Mesenchymal stem cell (in vitro differentiated cells and primary cell): ENCODE measurements around the gene MINDY4B.

Experiments used
- DNase-seq: peaks from one replicate; pipeline ENCODE4 v3.0.0-alpha.2; 2013
- H2AFZ ChIP-seq: one replicate; pipeline ENCODE4 v1.6.1; 2013; ENCODE audit warnings: low read depth, mild to moderate bottlenecking, control low read depth, inconsistent platforms, low read length, moderate library complexity
- H2AK5ac ChIP-seq: 2 replicates; pipeline ENCODE4 v1.6.1; 2013; ENCODE audit warnings: low read length, moderate library complexity, mild to moderate bottlenecking, inconsistent platforms; ENCODE audit not compliant: severe bottlenecking
- H2BK120ac ChIP-seq: one replicate; pipeline ENCODE4 v1.6.1; 2013; ENCODE audit warnings: low read depth, mild to moderate bottlenecking, inconsistent platforms, low read length, moderate library complexity
- H2BK12ac ChIP-seq, 2 experiments: one replicate each; pipeline ENCODE4 v1.6.1; 2013; ENCODE audit warnings: inconsistent platforms in 2 of 2, low read length in 2 of 2, mild to moderate bottlenecking in 2 of 2, moderate library complexity in 2 of 2, control low read depth in 1 of 2
- H2BK15ac ChIP-seq: one replicate; pipeline ENCODE4 v1.6.1; 2013; ENCODE audit warnings: mild to moderate bottlenecking, low read depth, inconsistent platforms; ENCODE audit not compliant: poor library complexity, severe bottlenecking
- H2BK5ac ChIP-seq: 2 replicates; pipeline ENCODE4 v1.6.1; 2013; ENCODE audit warnings: low read depth, mild to moderate bottlenecking, low read length, control low read depth, inconsistent platforms; ENCODE audit not compliant: poor library complexity, severe bottlenecking
- H3K14ac ChIP-seq, 2 experiments: one replicate each; pipeline ENCODE4 v1.6.1; 2013; ENCODE audit warnings: inconsistent platforms in 2 of 2, low read length in 2 of 2, control low read depth in 1 of 2, mild to moderate bottlenecking in 1 of 2, moderate library complexity in 1 of 2
- H3K18ac ChIP-seq, 2 experiments: one replicate each; pipeline ENCODE4 v1.6.1; 2013; ENCODE audit warnings: inconsistent platforms in 2 of 2, low read length in 2 of 2, control low read depth in 1 of 2, low read depth in 1 of 2, mild to moderate bottlenecking in 1 of 2
- H3K23ac ChIP-seq, 2 experiments: one replicate each; pipeline ENCODE4 v1.6.1; 2013; ENCODE audit warnings: inconsistent platforms in 2 of 2, low read length in 2 of 2, mild to moderate bottlenecking in 2 of 2, moderate library complexity in 2 of 2, control low read depth in 1 of 2
- H3K27ac ChIP-seq: 2 replicates; pipeline ENCODE4 v1.5.1; 2013; ENCODE audit warnings: mild to moderate bottlenecking, moderate library complexity, low read length, control low read depth, inconsistent platforms; ENCODE audit not compliant: poor library complexity, severe bottlenecking
- H3K27me3 ChIP-seq, 2 experiments: 2 replicates each; pipeline versions ENCODE4 v1.6.1 to v1.7.0; 2013; ENCODE audit warnings: low read length in 2 of 2, mild to moderate bottlenecking in 2 of 2, moderate library complexity in 2 of 2, control low read depth in 1 of 2, inconsistent platforms in 1 of 2; ENCODE audit not compliant: control insufficient read depth in 1 of 2, insufficient read depth in 1 of 2
- H3K36me3 ChIP-seq, 2 experiments: 2 replicates each; pipeline versions ENCODE4 v1.6.1 to v1.7.0; 2013; ENCODE audit warnings: low read length in 2 of 2, control low read depth in 1 of 2, inconsistent platforms in 1 of 2, low read depth in 1 of 2, mild to moderate bottlenecking in 1 of 2; ENCODE audit not compliant: insufficient read depth in 2 of 2, control insufficient read depth in 1 of 2
- H3K4ac ChIP-seq, 2 experiments: one replicate each; pipeline ENCODE4 v1.6.1; 2013; ENCODE audit warnings: inconsistent platforms in 2 of 2, low read length in 2 of 2, mild to moderate bottlenecking in 2 of 2, moderate library complexity in 2 of 2, control low read depth in 1 of 2, low read depth in 1 of 2
- H3K4me1 ChIP-seq: 2 replicates; pipeline ENCODE4 v1.6.1; 2013; ENCODE audit warnings: low read depth, low read length, control low read depth; ENCODE audit not compliant: control insufficient read depth, insufficient read depth
- H3K4me2 ChIP-seq: 2 replicates; pipeline ENCODE4 v1.6.1; 2013; ENCODE audit warnings: low read length, mild to moderate bottlenecking, inconsistent platforms; ENCODE audit not compliant: poor library complexity, severe bottlenecking
- H3K4me3 ChIP-seq, 2 experiments: 2 replicates each; pipeline versions ENCODE4 v1.5.1 to v1.7.0; 2013; ENCODE audit warnings: low read length in 2 of 2, mild to moderate bottlenecking in 2 of 2, control low read depth in 1 of 2, low read depth in 1 of 2; ENCODE audit not compliant: insufficient read depth in 1 of 2
- H3K79me1 ChIP-seq: replicated peaks from 2 replicates; pipeline ENCODE4 v1.6.1; 2013; ENCODE audit warnings: mild to moderate bottlenecking, control low read depth, low read length, inconsistent platforms; ENCODE audit not compliant: poor library complexity, severe bottlenecking
- H3K9ac ChIP-seq: 2 replicates; pipeline ENCODE4 v1.7.0; 2013; ENCODE audit warnings: mild to moderate bottlenecking, low read length, moderate library complexity
- H3K9me3 ChIP-seq: 2 replicates; pipeline ENCODE4 v1.7.0; 2013; ENCODE audit warnings: mild to moderate bottlenecking, low read length; ENCODE audit not compliant: control insufficient read depth
- H4K8ac ChIP-seq: one replicate; pipeline ENCODE4 v1.6.1; 2013; ENCODE audit warnings: inconsistent platforms, mild to moderate bottlenecking, low read length, moderate library complexity
- H4K91ac ChIP-seq: one replicate; pipeline ENCODE4 v1.6.1; 2013; ENCODE audit warnings: mild to moderate bottlenecking, low read length, inconsistent platforms
- WGBS: methylation state at CpG from one replicate; pipeline ENCODE4 v1.1.7; 2013; ENCODE audit warnings: mixed read lengths; 5-methylcytosine and 5-hydroxymethylcytosine counted together

Gene MINDY4B

GRCh38 chr3:150921209-150921608, 16.0 kb upstream of the MINDY4B start:
- no peak overlapping the region for H2BK12ac ChIP-seq
- no peak overlapping the region for H2AK5ac ChIP-seq
- H3K36me3 ChIP-seq: no peaks in the 10 kb centered on the region
- H3K4me1 ChIP-seq: no peaks in the 10 kb centered on the region
- H3K4me2 ChIP-seq: no peak overlapping the region
- no peak overlapping the region for H4K91ac ChIP-seq
- no peak overlapping the region for H2BK15ac ChIP-seq
- no peak overlapping the region for H3K9ac ChIP-seq
- no peak overlapping the region for H3K4ac ChIP-seq
- no peak overlapping the region for H4K8ac ChIP-seq
- H3K18ac ChIP-seq: no peak overlapping the region
- no peak overlapping the region for H3K14ac ChIP-seq
- H3K27me3 ChIP-seq: peaks cover 31 to 71% of the 10 kb centered on the region in 2 experiments
- WGBS: 76% methylated on average over 3 of the region's 4 CpGs
- no peak overlapping the region for H3K27ac ChIP-seq
- no peaks in the 10 kb centered on the region for H3K9me3 ChIP-seq
- no peak overlapping the region for H2AFZ ChIP-seq
- H3K23ac ChIP-seq: no peak overlapping the region
- H3K4me3 ChIP-seq: no peak overlapping the region
- H2BK5ac ChIP-seq: no peak overlapping the region
- no peaks in the 10 kb centered on the region for H3K79me1 ChIP-seq
- DNase-seq: no peak
- no peak overlapping the region for H2BK120ac ChIP-seq

DNA sequence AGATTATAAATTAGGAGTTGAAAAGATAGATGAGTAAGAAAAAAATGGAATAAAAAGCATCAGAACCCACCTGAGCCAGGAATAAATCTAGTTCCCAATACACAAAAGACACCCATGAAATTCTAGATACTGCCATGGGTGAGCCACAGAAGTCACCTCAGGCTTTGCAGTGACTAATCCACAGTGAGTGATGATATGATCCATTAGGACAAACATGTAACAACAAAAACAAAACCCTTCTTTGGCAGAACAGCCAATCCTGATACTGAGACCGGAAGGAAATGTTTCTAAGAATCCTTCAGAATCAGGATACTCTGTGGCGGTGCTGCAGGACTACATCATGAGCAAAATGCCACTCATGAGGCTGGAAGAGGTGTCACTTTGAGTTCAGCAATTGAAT, 15.0 kb upstream of the MINDY4B start:
- Histone ChIP-seq H3K18ac (no peak overlapping the region), H4K8ac (no peak overlapping the region), H2BK5ac (no peak overlapping the region), H3K4me1 (no peaks in the 10 kb centered on the region), H2BK15ac (no peak overlapping the region), H2AK5ac (no peak overlapping the region), H3K9me3 (no peaks in the 10 kb centered on the region), H2AFZ (no peak overlapping the region), H3K4ac (no peak overlapping the region), H4K91ac (no peak overlapping the region), H3K27me3 (peaks cover 33 to 64% of the 10 kb centered on the region in 2 experiments), H3K36me3 (no peaks in the 10 kb centered on the region), H3K79me1 (no peaks in the 10 kb centered on the region), H2BK120ac (no peak overlapping the region), H3K14ac (no peak overlapping the region), H3K4me3 (no peak overlapping the region), H3K23ac (no peak overlapping the region), H2BK12ac (no peak overlapping the region), H3K9ac (no peak overlapping the region), H3K27ac (no peak overlapping the region), H3K4me2 (no peak overlapping the region)
- DNase-seq: no peak
- 87% methylated on average over 2 of the region's 2 CpGs for WGBS

DNA sequence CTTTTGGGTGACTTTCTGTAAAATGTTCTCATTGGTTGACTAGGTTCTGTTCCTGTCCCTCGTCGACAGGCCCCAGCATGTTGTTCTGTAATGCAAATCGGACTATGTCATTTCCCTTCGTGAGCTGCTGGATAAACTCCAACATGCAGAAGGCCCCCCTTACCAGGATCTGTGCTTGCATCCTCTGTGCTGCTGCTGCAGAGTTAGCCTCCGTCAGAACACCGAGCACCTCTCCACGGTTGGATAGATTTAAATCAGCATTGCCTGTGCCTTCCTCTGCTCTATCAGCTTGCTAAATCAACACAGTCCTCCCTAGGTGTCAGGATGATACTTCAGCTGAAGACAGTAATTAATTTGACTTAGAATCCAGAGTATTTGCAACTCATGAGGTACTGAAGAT, 12.7 kb upstream of the MINDY4B start:
- no peak overlapping the region for H2BK12ac ChIP-seq
- H3K27ac ChIP-seq: no peak overlapping the region
- no peak overlapping the region for H3K18ac ChIP-seq
- no peak overlapping the region for H4K8ac ChIP-seq
- DNase-seq: no peak
- no peak overlapping the region for H2AK5ac ChIP-seq
- H3K27me3 ChIP-seq: peaks cover 19 to 52% of the 10 kb centered on the region in 2 experiments
- H3K23ac ChIP-seq: no peak overlapping the region
- H3K4ac ChIP-seq: no peak overlapping the region
- H3K14ac ChIP-seq: no peak overlapping the region
- H3K79me1 ChIP-seq: no peaks in the 10 kb centered on the region
- H3K9me3 ChIP-seq: no peaks in the 10 kb centered on the region
- WGBS: 62% methylated on average over 6 of the region's 7 CpGs
- H2BK120ac ChIP-seq: no peak overlapping the region
- no peak overlapping the region for H3K9ac ChIP-seq
- no peak overlapping the region for H3K4me2 ChIP-seq
- no peak overlapping the region for H3K4me3 ChIP-seq
- no peak overlapping the region for H2BK15ac ChIP-seq
- H2AFZ ChIP-seq: no peak overlapping the region
- H3K36me3 ChIP-seq: no peaks in the 10 kb centered on the region
- H4K91ac ChIP-seq: no peak overlapping the region
- no peak overlapping the region for H2BK5ac ChIP-seq
- no peaks in the 10 kb centered on the region for H3K4me1 ChIP-seq

DNA sequence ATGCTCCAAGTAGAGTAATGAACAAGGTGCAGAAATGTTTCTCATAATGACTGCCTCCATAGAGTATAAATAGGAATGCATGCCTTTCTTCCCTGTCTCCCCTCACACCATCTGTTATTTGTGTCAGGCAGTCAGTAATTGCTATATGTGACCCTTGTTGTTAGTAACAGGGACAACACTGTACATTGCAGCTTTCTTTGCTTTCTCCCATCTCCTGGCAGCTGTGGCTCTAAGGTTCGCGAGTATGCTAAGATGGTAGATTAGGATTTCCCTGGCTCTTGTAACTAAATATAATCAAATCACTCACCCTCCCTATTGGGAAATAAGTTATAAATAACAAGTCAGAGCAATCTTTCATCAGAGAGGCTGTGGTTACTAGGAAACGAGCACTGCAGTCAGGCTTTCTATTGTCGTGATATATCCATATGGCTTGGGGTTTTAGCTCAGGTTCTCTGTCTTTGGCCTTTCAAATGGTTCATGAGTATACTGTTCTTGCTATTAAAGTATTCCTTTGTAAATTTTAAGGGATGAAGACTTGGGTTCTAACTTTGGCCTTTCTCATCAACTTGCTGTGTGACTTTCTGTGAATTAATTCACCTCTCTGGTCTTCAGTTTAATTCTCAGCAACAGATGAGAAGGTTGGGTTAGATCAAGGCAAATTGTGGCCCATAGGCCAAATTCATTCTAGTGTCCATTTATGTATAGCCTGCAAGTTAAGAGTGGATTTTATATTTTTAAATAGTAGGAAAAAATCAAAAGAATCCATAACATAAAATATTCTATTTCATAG, 8.1 kb upstream of the MINDY4B start:
- Histone ChIP-seq H3K4me1 (no peaks in the 10 kb centered on the region), H4K8ac (no peak overlapping the region), H3K23ac (no peak overlapping the region), H3K4ac (no peak overlapping the region), H3K27ac (no peak overlapping the region), H2BK120ac (no peak overlapping the region), H3K4me2 (no peak overlapping the region), H3K4me3 (no peak overlapping the region), H3K27me3 (peaks cover 28 to 55% of the 10 kb centered on the region in 2 experiments), H3K36me3 (no peaks in the 10 kb centered on the region), H2BK15ac (no peak overlapping the region), H2BK5ac (no peak overlapping the region), H2AK5ac (no peak overlapping the region), H2AFZ (no peak overlapping the region), H4K91ac (no peak overlapping the region), H2BK12ac (no peak overlapping the region), H3K79me1 (no peaks in the 10 kb centered on the region), H3K9ac (no peak overlapping the region), H3K14ac (no peak overlapping the region), H3K9me3 (no peaks in the 10 kb centered on the region), H3K18ac (no peak overlapping the region)
- peak; percentile 43 for DNase-seq
- WGBS: 94% methylated on average over 4 of the region's 4 CpGs
